ENCODE data around the gene MTFR2. TPM values are rescaled to one million over a fixed set of nuclear protein-coding genes. Genes with fewer than 3 reads are reported as not detected.

The MTFR2 gene
- total and polyA plus RNA-seq, 2 donors (not counting 3 experiments of a cell fraction or from before 2014, with no cell fraction given): 7.7 to 8.7 TPM

- no peak for FAIRE-seq
- BruUV-seq (replicated peaks): no TSS peak
- no peak overlapping the region for H3K4me3 ChIP-seq (replicated peaks in 1 of 3; ENCODE audit: insufficient read depth in 1 of 3, low read depth in 1 of 3, low read length in 3 of 3)
- no peak overlapping the region for H3K4me2 ChIP-seq (ENCODE audit: insufficient read depth, low read length)
- DNase-seq (ENCODE audit: low read depth, low spot score): no peak
- no peak overlapping the region for H2AFZ ChIP-seq (ENCODE audit: low read depth, low read length)
- no peaks in the 10 kb centered on the region for H4K20me1 ChIP-seq (replicated peaks; ENCODE audit: control insufficient read depth, extremely low read depth, insufficient read depth, low read length)
- no peaks in the 10 kb centered on the region for H3K36me3 ChIP-seq (ENCODE audit: control insufficient read depth in 2 of 2, extremely low read depth in 1 of 2, insufficient read depth in 2 of 2, low read length in 2 of 2)
- dilution Hi-C loops (cut with MboI; ENCODE audit: extremely low pct_ligation_motif_present, low sequenced_read_pairs) (no loop called here), intact Hi-C loops (cut with micrococcal nuclease) (no loop called here)
- no peaks in the 10 kb centered on the region for H3K79me2 ChIP-seq (ENCODE audit: control insufficient read depth, insufficient read depth, low read length)
- H3K9me3 ChIP-seq (replicated peaks; ENCODE audit: control insufficient read depth, insufficient read depth, low read length): no peaks in the 10 kb centered on the region
- no peak overlapping the region for H3K27ac ChIP-seq (ENCODE audit: insufficient read depth, low read depth, low read length)
- H3K9ac ChIP-seq (replicated peaks; ENCODE audit: extremely low read depth, insufficient read depth, low read length): no peak overlapping the region
- POLR2A ChIA-PET: interaction anchor here (0.7 kb wide), 1 partner anchor 30 kb away, joined by 3 read pairs; no protein-coding TSS in a partner anchor
- TF ChIP-seq GATA2 (IDR thresholded peaks at IDR 0.05; ENCODE audit: insufficient read depth, insufficient read length, low read depth, low read length) (no peak), EZH2 (IDR thresholded peaks at IDR 0.05; ENCODE audit: borderline replicate concordance, low read depth, low read length, severe bottlenecking) (no peak), MYC (IDR thresholded peaks at IDR 0.05; ENCODE audit: low read depth, low read length) (no peak), POLR2A (IDR thresholded peaks at IDR 0.05; ENCODE audit: low read depth, low read length) (no peak), JUN (IDR thresholded peaks at IDR 0.05; ENCODE audit: borderline replicate concordance, insufficient read depth, insufficient read length, low read depth) (no peak), FOS (IDR thresholded peaks at IDR 0.05; ENCODE audit: borderline replicate concordance, insufficient read depth, low read length) (no peak), POLR2AphosphoS5 (IDR thresholded peaks at IDR 0.05; ENCODE audit: insufficient read depth, low read depth, low read length) (no peak)
- TF ChIP-seq, protein P1, sequence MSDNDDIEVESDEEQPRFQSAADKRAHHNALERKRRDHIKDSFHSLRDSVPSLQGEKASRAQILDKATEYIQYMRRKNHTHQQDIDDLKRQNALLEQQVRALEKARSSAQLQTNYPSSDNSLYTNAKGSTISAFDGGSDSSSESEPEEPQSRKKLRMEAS (IDR thresholded peaks at IDR 0.05; ENCODE audit: insufficient read depth, insufficient read length): no peak
- TF ChIP-seq, protein P2, sequence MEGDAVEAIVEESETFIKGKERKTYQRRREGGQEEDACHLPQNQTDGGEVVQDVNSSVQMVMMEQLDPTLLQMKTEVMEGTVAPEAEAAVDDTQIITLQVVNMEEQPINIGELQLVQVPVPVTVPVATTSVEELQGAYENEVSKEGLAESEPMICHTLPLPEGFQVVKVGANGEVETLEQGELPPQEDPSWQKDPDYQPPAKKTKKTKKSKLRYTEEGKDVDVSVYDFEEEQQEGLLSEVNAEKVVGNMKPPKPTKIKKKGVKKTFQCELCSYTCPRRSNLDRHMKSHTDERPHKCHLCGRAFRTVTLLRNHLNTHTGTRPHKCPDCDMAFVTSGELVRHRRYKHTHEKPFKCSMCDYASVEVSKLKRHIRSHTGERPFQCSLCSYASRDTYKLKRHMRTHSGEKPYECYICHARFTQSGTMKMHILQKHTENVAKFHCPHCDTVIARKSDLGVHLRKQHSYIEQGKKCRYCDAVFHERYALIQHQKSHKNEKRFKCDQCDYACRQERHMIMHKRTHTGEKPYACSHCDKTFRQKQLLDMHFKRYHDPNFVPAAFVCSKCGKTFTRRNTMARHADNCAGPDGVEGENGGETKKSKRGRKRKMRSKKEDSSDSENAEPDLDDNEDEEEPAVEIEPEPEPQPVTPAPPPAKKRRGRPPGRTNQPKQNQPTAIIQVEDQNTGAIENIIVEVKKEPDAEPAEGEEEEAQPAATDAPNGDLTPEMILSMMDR (IDR thresholded peaks at IDR 0.05; ENCODE audit: extremely low read depth in 1 of 2, insufficient read depth in 1 of 2, low read depth in 1 of 2, low read length in 2 of 2): no peak
- H3K27me3 ChIP-seq (ENCODE audit: control insufficient read depth in 2 of 2, insufficient read depth in 2 of 2, low read length in 2 of 2): no peaks in the 10 kb centered on the region
- H3K9me1 ChIP-seq (replicated peaks; ENCODE audit: control insufficient read depth, extremely low read depth, insufficient read depth, low read length): no peaks in the 10 kb centered on the region
- peaks cover 3% of the 10 kb centered on the region for H3K4me1 ChIP-seq (ENCODE audit: control insufficient read depth, extremely low read depth, insufficient read depth, low read length)
- CTCF ChIA-PET: interaction anchor here (1.1 to 1.7 kb wide), 4 partner anchors 14 to 694 kb away, joined by 3 to 4 read pairs (median 4); no protein-coding TSS in a partner anchor
Observed at GRCh38 chr6:136230219-136230853, 19.8 kb downstream of the MTFR2 start.
